ENCODE results near the gene BANF1. TPM values are rescaled to one million over a fixed set of nuclear protein-coding genes. Genes with fewer than 3 reads are reported as not detected.
A peak's percentile ranks its signal among the peaks of the same experiment; 100 is the strongest.

Gene BANF1
- total and polyA plus RNA-seq, 9 of the 15 experiments (the other 6 are each of a cell fraction or from before 2014, with no cell fraction given) = 108 to 651 (median 263) TPM

DNA sequence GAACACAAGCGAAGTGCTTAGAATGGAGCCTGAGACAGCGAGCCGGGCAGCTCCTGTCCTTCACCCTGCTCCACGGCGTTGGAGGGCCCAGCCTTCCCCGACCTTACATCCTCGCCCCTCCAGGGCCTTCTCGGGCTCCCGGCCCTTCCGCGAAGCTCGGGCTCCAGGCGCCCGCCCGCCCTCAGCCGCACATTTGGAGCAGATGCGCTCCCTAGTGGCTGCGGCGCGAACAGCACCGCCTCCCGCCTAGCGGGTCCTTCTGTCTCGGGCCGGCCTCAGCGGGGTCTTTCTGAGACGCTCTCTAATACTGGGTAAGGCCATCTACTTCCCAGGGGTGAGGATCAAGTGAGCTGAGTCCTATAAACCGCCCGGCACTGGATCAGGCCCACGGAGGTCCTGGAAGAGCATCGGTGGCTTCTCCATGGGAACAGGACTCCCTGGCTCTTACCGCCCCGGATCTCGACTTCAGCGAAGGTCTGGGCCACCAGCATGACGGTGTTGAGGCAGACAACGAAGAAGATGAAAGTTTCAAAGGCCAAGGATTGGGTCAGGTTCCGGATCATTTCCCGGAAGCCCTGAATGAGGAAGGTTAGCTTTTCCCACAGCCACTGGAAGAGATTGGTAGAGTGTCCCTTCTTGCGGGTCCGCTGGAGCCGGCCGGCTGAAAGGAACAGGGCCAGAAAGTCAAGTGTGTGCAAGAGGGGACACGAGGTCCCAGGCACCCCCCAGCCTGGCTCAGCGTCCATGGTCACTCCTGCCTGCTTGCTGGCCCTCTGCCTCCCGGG lies 20.3 kb downstream of the BANF1 start (continued):
- TF ChIP-seq, protein P1, sequence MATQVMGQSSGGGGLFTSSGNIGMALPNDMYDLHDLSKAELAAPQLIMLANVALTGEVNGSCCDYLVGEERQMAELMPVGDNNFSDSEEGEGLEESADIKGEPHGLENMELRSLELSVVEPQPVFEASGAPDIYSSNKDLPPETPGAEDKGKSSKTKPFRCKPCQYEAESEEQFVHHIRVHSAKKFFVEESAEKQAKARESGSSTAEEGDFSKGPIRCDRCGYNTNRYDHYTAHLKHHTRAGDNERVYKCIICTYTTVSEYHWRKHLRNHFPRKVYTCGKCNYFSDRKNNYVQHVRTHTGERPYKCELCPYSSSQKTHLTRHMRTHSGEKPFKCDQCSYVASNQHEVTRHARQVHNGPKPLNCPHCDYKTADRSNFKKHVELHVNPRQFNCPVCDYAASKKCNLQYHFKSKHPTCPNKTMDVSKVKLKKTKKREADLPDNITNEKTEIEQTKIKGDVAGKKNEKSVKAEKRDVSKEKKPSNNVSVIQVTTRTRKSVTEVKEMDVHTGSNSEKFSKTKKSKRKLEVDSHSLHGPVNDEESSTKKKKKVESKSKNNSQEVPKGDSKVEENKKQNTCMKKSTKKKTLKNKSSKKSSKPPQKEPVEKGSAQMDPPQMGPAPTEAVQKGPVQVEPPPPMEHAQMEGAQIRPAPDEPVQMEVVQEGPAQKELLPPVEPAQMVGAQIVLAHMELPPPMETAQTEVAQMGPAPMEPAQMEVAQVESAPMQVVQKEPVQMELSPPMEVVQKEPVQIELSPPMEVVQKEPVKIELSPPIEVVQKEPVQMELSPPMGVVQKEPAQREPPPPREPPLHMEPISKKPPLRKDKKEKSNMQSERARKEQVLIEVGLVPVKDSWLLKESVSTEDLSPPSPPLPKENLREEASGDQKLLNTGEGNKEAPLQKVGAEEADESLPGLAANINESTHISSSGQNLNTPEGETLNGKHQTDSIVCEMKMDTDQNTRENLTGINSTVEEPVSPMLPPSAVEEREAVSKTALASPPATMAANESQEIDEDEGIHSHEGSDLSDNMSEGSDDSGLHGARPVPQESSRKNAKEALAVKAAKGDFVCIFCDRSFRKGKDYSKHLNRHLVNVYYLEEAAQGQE (IDR thresholded peaks at IDR 0.05; ENCODE audit: borderline replicate concordance) = peak; percentile 75; the same call in 1 of the 2 replicates
- TF ChIP-seq, protein P1 (CRISPR knock-in tag; IDR thresholded peaks at IDR 0.05; ENCODE audit: low read depth) = no peak
- TF ChIP-seq POLR2A (conservative IDR thresholded peaks at IDR 0.05) (no peak), ZFPM2 (CRISPR knock-in tag; IDR thresholded peaks at IDR 0.05) (no peak), MTA3 (IDR thresholded peaks at IDR 0.05; ENCODE audit: borderline replicate concordance) (no peak), NFE2 (IDR thresholded peaks at IDR 0.05; ENCODE audit: low read depth) (no peak), RHOXF2B (CRISPR knock-in tag; conservative IDR thresholded peaks at IDR 0.05) (no peak), MITF (IDR thresholded peaks at IDR 0.05) (no peak), STAT5A (IDR thresholded peaks at IDR 0.05; ENCODE audit: borderline replicate concordance, low read length) (no peak), NRF1 (conservative IDR thresholded peaks at IDR 0.05 in 1 of 2, IDR thresholded peaks at IDR 0.05 in 1 of 2) (peak in 1 of 2 experiments; percentile 28; a peak in 1 of 4 replicates), RFX1 (IDR thresholded peaks at IDR 0.05) (no peak), NBN (IDR thresholded peaks at IDR 0.05; ENCODE audit: low read depth) (no peak), SIX5 (IDR thresholded peaks at IDR 0.05; ENCODE audit: borderline replicate concordance in 1 of 2, insufficient read depth in 1 of 2, low read depth in 1 of 2, low read length in 2 of 2) (no peak), ZNF282 (CRISPR knock-in tag; IDR thresholded peaks at IDR 0.05) (no peak), FOXK2 (conservative IDR thresholded peaks at IDR 0.05 in 1 of 2, IDR thresholded peaks at IDR 0.05 in 1 of 2; ENCODE audit: low read depth in 2 of 2) (no peak), SRSF7 (optimal IDR thresholded peaks at IDR 0.05; ENCODE audit: low read depth, low read length) (no peak), ARHGAP35 (IDR thresholded peaks at IDR 0.05; ENCODE audit: partially characterized antibody) (no peak)
- TF ChIP-seq, protein P2, sequence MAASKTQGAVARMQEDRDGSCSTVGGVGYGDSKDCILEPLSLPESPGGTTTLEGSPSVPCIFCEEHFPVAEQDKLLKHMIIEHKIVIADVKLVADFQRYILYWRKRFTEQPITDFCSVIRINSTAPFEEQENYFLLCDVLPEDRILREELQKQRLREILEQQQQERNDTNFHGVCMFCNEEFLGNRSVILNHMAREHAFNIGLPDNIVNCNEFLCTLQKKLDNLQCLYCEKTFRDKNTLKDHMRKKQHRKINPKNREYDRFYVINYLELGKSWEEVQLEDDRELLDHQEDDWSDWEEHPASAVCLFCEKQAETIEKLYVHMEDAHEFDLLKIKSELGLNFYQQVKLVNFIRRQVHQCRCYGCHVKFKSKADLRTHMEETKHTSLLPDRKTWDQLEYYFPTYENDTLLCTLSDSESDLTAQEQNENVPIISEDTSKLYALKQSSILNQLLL (CRISPR knock-in tag; IDR thresholded peaks at IDR 0.05; ENCODE audit: borderline replicate concordance) = no peak
